Spleen (tissue), 11 donors: ENCODE measurements around the gene SLC25A51. TPM values are rescaled to one million over a fixed set of nuclear protein-coding genes. Genes with fewer than 3 reads are reported as not detected.

Experiments
- DNase-seq: peaks from one replicate; pipeline ENCODE4 v3.0.0-alpha.2; 2020
- H3K27ac ChIP-seq, 8 donors: fragments of 200-600 bp; sonication (generic) in 7 of 8; 1 replicate in 4 of 8; 2 replicates in 4 of 8; pipeline versions ENCODE4 v1.5.0 to v1.8.0; 2016 to 2021; ENCODE audit warnings: inconsistent platforms in 4 of 8, mild to moderate bottlenecking in 4 of 8, moderate library complexity in 1 of 8
- H3K27me3 ChIP-seq, 7 donors: fragments of 200-600 bp; sonication (generic) in 6 of 7; replicated peaks in 1 of 7; 1 replicate in 4 of 7; 2 replicates in 3 of 7; pipeline versions ENCODE4 v1.5.0 to v1.8.0; 2016 to 2021; ENCODE audit warnings: inconsistent platforms in 3 of 7, mild to moderate bottlenecking in 1 of 7
- H3K36me3 ChIP-seq, 6 donors: fragments of 200-600 bp; sonication (generic) in 5 of 6; 1 replicate in 4 of 6; 2 replicates in 2 of 6; pipeline versions ENCODE4 v1.5.0 to v1.8.0; 2016 to 2021; ENCODE audit warnings: inconsistent platforms in 2 of 6
- H3K4me1 ChIP-seq, 6 donors: fragments of 200-600 bp; sonication (generic) in 5 of 6; 1 replicate in 3 of 6; 2 replicates in 3 of 6; pipeline versions ENCODE4 v1.5.0 to v1.8.0; 2016 to 2021; ENCODE audit warnings: inconsistent platforms in 3 of 6
- H3K4me3 ChIP-seq, 8 donors: fragments of 200-600 bp; sonication (generic) in 7 of 8; 1 replicate in 4 of 8; 2 replicates in 4 of 8; pipeline versions ENCODE4 v1.5.0 to v1.8.0; 2016 to 2021; ENCODE audit warnings: inconsistent platforms in 4 of 8, mild to moderate bottlenecking in 4 of 8, moderate library complexity in 2 of 8
- H3K9me3 ChIP-seq, 8 donors: fragments of 200-600 bp; sonication (generic) in 7 of 8; 1 replicate in 4 of 8; 2 replicates in 4 of 8; pipeline versions ENCODE4 v1.5.0 to v1.8.0; 2016 to 2021; ENCODE audit warnings: inconsistent platforms in 4 of 8
- POLR2A ChIP-seq, 3 donors: fragments of 450-650 bp; IDR thresholded peaks; one replicate each; pipeline ENCODE4 v1.5.1; 2017; ENCODE audit warnings: antibody characterized with exemption in 3 of 3, mild to moderate bottlenecking in 1 of 3
- POLR2AphosphoS5 ChIP-seq, 3 donors: sonication (generic); formaldehyde crosslinking; IDR thresholded peaks; one replicate each; pipeline ENCODE4 v1.5.1; 2017; ENCODE audit warnings: antibody characterized with exemption in 3 of 3
- WGBS, 5 donors: extraction: QIAGEN DNeasy Blood & Tissue Kit in 3 of 5; methylation state at CpG; one replicate each; pipeline versions ENCODE4 v1.1.5 to v1.1.7; 2013 to 2018; 5-methylcytosine and 5-hydroxymethylcytosine counted together
- intact Hi-C: fragments of 100-400 bp; cut with DNase I; formaldehyde crosslinking; loops from one replicate; pipeline ENCODE4 v1.15.0; 2023; ENCODE audit warnings: low total_unique reads
- polyA plus RNA-seq, 3 donors: library from polyadenylated mRNA; stranded (reverse); fragments of 200-250 nt; gene quantifications; one replicate each; pipeline ENCODE4 v1.2.1, GENCODE V29; 2013
- total RNA-seq, 7 donors: library from RNA; depleted of rRNA in 3 of 7; stranded (reverse); fragments of >200 nt in 3 of 7; fragmentation: NEBNext Ultra II Directional in 4 of 7; extraction: Animal tissue kit (Norgen Biotek cat#: 25700) in 4 of 7; gene quantifications; one replicate each; pipeline versions ENCODE4 v1.1.0 to v1.2.1, GENCODE V29; 2016 to 2021
- TF ChIP-seq, protein P1 (sequence below), 11 experiments: fragments of 200-600 bp in 7 of 11; fragments of 450-650 bp in 4 of 11; sonication (generic) in 4 of 11; IDR thresholded peaks in 8 of 11; conservative IDR thresholded peaks in 3 of 11; 1 replicate in 7 of 11; 2 replicates in 4 of 11; pipeline versions ENCODE4 v1.4.0 to v1.8.0; 2016 to 2021; ENCODE audit warnings: antibody characterized with exemption in 11 of 11, inconsistent platforms in 4 of 11, mild to moderate bottlenecking in 1 of 11
- donor health status: healthy with polysubstance abuse.
- donor health status: DM: no; HTN: no; CAD: no; lungs with moderate emphysema.
- donor health status: DM: no; HTN: no; CAD: no.
- donor health status: Bipolar disorder and iron deficiency.
- donor health status: healthy.
- donor health status: DM: no; HTN: no; CAD: no.
- donor health status: DM: yes; HTN: yes; CAD: no.

SLC25A51 gene
- total and polyA plus RNA-seq, 10 donors, result 3.7 to 36.9 (median 25.4) TPM

GRCh38 chr9:37870799-37871176 lies 33.1 kb downstream of the SLC25A51 start:
- intact Hi-C loops, result no loop called here
- Histone ChIP-seq H3K4me3 (no peak overlapping the region), H3K9me3 (no peaks in the 10 kb centered on the region), H3K27me3 (no peaks in the 10 kb centered on the region), H3K27ac (no peak overlapping the region), H3K36me3 (peaks cover 0 to 21% (median 2%) of the 10 kb centered on the region in 6 donors), H3K4me1 (no peaks in the 10 kb centered on the region)
- TF ChIP-seq, protein P1, sequence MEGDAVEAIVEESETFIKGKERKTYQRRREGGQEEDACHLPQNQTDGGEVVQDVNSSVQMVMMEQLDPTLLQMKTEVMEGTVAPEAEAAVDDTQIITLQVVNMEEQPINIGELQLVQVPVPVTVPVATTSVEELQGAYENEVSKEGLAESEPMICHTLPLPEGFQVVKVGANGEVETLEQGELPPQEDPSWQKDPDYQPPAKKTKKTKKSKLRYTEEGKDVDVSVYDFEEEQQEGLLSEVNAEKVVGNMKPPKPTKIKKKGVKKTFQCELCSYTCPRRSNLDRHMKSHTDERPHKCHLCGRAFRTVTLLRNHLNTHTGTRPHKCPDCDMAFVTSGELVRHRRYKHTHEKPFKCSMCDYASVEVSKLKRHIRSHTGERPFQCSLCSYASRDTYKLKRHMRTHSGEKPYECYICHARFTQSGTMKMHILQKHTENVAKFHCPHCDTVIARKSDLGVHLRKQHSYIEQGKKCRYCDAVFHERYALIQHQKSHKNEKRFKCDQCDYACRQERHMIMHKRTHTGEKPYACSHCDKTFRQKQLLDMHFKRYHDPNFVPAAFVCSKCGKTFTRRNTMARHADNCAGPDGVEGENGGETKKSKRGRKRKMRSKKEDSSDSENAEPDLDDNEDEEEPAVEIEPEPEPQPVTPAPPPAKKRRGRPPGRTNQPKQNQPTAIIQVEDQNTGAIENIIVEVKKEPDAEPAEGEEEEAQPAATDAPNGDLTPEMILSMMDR (IDR thresholded peaks at IDR 0.05 in 8 of 11, conservative IDR thresholded peaks at IDR 0.05 in 3 of 11), result no peak
- no peak for TF ChIP-seq POLR2AphosphoS5 (IDR thresholded peaks at IDR 0.05)
- no peak for TF ChIP-seq POLR2A (IDR thresholded peaks at IDR 0.05)
- no peak for DNase-seq
- 77 to 90% (median 83%) methylated on average over 5 of the region's 5 CpGs for WGBS, 5 donors

GRCh38 chr9:37870081-37870798 lies 33.7 kb downstream of the SLC25A51 start:
- no peaks in the 10 kb centered on the region for H3K4me1 ChIP-seq
- no peaks in the 10 kb centered on the region for H3K9me3 ChIP-seq
- DNase-seq, result no peak
- WGBS, 5 donors, result 96 to 98% (median 97%) methylated on average over 5 of the region's 5 CpGs
- intact Hi-C loops, result no loop called here
- no peak overlapping the region for H3K27ac ChIP-seq
- H3K36me3 ChIP-seq, result peaks cover 0 to 27% (median 5%) of the 10 kb centered on the region in 6 donors
- no peaks in the 10 kb centered on the region for H3K27me3 ChIP-seq
- H3K4me3 ChIP-seq, result no peak overlapping the region
- TF ChIP-seq POLR2A (IDR thresholded peaks at IDR 0.05) (no peak), POLR2AphosphoS5 (IDR thresholded peaks at IDR 0.05) (no peak)
- TF ChIP-seq, protein P1 (IDR thresholded peaks at IDR 0.05 in 8 of 11, conservative IDR thresholded peaks at IDR 0.05 in 3 of 11), result no peak

DNA sequence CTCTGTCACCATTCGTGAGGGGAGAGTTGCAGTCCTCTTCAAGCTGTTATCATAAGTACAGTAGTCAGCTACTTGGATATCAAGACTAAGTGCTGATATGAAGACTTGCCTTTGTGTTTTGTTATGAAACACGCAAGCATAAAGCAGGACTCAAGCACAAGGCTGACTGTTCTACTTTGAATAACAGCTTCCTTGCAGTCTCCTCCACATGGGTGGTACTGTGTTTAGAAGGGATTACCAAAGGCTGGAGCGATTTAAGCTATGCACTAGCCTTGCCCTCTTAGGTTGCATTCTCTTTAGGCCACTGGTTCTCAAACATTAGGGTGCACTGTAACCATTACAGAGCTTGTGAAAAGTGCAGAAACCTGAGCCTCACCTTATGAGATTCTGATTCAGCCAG lies 41.4 kb downstream of the SLC25A51 start:
- TF ChIP-seq POLR2A (IDR thresholded peaks at IDR 0.05), result no peak
- TF ChIP-seq POLR2AphosphoS5 (IDR thresholded peaks at IDR 0.05), result no peak
- TF ChIP-seq, protein P1 (IDR thresholded peaks at IDR 0.05 in 8 of 11, conservative IDR thresholded peaks at IDR 0.05 in 3 of 11), result no peak
- H3K4me1 ChIP-seq, result no peaks in the 10 kb centered on the region
- H3K4me3 ChIP-seq, result no peak overlapping the region
- no peak for DNase-seq
- intact Hi-C loops, result no loop called here
- WGBS, 5 donors, result 61 to 100% (median 96%) methylated on average over 3 of the region's 3 CpGs
- no peaks in the 10 kb centered on the region for H3K9me3 ChIP-seq
- H3K27me3 ChIP-seq, result no peaks in the 10 kb centered on the region
- no peak overlapping the region for H3K27ac ChIP-seq
- peaks cover 0 to 92% (median 37%) of the 10 kb centered on the region in 6 donors for H3K36me3 ChIP-seq

- 71 to 92% (median 83%) methylated on average over 1 of the region's 1 CpG for WGBS, 5 donors
- Histone ChIP-seq H3K4me3 (no peak overlapping the region), H3K27me3 (no peaks in the 10 kb centered on the region), H3K9me3 (no peaks in the 10 kb centered on the region), H3K4me1 (no peaks in the 10 kb centered on the region), H3K27ac (no peak overlapping the region), H3K36me3 (peaks cover 0 to 99% (median 35%) of the 10 kb centered on the region in 6 donors)
- no peak for DNase-seq
- intact Hi-C loops, result no loop called here
- TF ChIP-seq, protein P1 (IDR thresholded peaks at IDR 0.05 in 8 of 11, conservative IDR thresholded peaks at IDR 0.05 in 3 of 11), result no peak
- TF ChIP-seq POLR2AphosphoS5 (IDR thresholded peaks at IDR 0.05), result no peak
- no peak for TF ChIP-seq POLR2A (IDR thresholded peaks at IDR 0.05)
Measured at GRCh38 chr9:37859043-37859442, 44.9 kb downstream of the SLC25A51 start.
